ENCODE measurements around the gene ZNF716.

DNA sequence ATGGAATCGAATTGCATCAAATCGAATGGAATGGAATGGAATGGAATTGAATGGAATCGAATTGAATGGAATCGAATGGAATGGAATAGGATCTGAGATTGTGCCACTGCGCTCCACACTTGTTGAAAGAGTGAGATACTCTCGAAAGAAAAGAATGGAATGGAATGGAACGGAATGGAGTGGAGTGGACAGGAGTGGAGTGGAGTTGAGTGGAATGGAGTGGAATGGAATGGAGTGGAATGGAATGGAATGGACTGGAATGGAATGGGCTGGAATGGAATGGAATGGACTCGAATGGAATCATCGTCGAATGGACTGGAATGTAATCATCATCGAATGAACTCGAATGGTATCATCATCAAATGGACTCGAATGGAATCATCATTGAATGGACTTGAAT, 38.0 kb downstream of the ZNF716 start:
- TF ChIP-seq, protein P1, sequence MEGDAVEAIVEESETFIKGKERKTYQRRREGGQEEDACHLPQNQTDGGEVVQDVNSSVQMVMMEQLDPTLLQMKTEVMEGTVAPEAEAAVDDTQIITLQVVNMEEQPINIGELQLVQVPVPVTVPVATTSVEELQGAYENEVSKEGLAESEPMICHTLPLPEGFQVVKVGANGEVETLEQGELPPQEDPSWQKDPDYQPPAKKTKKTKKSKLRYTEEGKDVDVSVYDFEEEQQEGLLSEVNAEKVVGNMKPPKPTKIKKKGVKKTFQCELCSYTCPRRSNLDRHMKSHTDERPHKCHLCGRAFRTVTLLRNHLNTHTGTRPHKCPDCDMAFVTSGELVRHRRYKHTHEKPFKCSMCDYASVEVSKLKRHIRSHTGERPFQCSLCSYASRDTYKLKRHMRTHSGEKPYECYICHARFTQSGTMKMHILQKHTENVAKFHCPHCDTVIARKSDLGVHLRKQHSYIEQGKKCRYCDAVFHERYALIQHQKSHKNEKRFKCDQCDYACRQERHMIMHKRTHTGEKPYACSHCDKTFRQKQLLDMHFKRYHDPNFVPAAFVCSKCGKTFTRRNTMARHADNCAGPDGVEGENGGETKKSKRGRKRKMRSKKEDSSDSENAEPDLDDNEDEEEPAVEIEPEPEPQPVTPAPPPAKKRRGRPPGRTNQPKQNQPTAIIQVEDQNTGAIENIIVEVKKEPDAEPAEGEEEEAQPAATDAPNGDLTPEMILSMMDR (IDR thresholded peaks at IDR 0.05 in 8 of 11, conservative IDR thresholded peaks at IDR 0.05 in 3 of 11), result no peak
- TF ChIP-seq POLR2AphosphoS5 (IDR thresholded peaks at IDR 0.05) (no peak), POLR2A (IDR thresholded peaks at IDR 0.05) (no peak)
